Adrenal gland (tissue), 5 donors: ENCODE results near the gene CACNA1G.

Experiments
- POLR2A ChIP-seq, 2 donors: fragments of 450-650 bp; IDR thresholded peaks; one replicate each; pipeline ENCODE4 v1.6.1; 2017; ENCODE audit warnings: antibody characterized with exemption in 2 of 2, mild to moderate bottlenecking in 2 of 2, moderate library complexity in 1 of 2
- TF ChIP-seq, protein P1 (sequence below), 6 experiments: fragments of 450-650 bp in 4 of 6; fragments of 200-600 bp in 2 of 6; sonication (generic) in 1 of 6; IDR thresholded peaks; 1 replicate in 5 of 6; 2 replicates in 1 of 6; pipeline versions ENCODE4 v1.5.1 to v1.8.0; 2016 to 2021; ENCODE audit warnings: antibody characterized with exemption in 6 of 6, mild to moderate bottlenecking in 2 of 6, moderate library complexity in 1 of 6
- donor health status: DM: no; HTN: no; CAD: no.

DNA sequence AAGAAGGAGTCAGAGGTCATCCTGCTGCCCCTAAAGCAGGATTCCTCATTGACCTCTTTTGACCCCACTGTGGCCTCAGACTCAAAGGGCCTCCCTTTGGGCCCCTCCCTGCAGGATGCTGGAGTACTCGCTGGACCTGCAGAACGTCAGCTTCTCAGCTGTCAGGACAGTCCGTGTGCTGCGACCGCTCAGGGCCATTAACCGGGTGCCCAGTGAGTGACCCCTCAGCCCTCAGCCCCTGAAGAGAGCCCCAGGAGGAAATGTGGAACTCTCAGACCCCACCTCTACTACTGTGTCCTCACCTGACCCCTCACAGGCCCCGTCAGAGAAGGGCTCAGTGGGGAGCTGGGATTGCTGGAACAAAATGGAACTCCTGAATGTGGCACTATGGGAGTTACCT is 9.1 kb downstream of the CACNA1G start:
- TF ChIP-seq, protein P1, sequence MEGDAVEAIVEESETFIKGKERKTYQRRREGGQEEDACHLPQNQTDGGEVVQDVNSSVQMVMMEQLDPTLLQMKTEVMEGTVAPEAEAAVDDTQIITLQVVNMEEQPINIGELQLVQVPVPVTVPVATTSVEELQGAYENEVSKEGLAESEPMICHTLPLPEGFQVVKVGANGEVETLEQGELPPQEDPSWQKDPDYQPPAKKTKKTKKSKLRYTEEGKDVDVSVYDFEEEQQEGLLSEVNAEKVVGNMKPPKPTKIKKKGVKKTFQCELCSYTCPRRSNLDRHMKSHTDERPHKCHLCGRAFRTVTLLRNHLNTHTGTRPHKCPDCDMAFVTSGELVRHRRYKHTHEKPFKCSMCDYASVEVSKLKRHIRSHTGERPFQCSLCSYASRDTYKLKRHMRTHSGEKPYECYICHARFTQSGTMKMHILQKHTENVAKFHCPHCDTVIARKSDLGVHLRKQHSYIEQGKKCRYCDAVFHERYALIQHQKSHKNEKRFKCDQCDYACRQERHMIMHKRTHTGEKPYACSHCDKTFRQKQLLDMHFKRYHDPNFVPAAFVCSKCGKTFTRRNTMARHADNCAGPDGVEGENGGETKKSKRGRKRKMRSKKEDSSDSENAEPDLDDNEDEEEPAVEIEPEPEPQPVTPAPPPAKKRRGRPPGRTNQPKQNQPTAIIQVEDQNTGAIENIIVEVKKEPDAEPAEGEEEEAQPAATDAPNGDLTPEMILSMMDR (IDR thresholded peaks at IDR 0.05), result no peak
- no peak for TF ChIP-seq POLR2A (IDR thresholded peaks at IDR 0.05)
